K562 (cell line): Measurements from ENCODE around the gene SLAMF9. TPM values are rescaled to one million over a fixed set of nuclear protein-coding genes. Genes with fewer than 3 reads are reported as not detected.

Source experiments
- ATAC-seq: fragments of 200-7000 bp; cut with Tn5 transposase; 3 replicates; pipeline ENCODE4 v1.9.1; 2020; ENCODE audit warnings: moderate library complexity
- BruUV-seq: library from RNA; stranded (reverse); fragments of 400-500 nt; replicated peaks from 2 replicates; lab custom pipeline; 2021; lab: Mats Ljungman, UMichigan
- CTCF ChIA-PET: fragments of 300-600 bp; formaldehyde crosslinking; extraction: SDS; loops from one replicate; lab custom pipeline; 2021; ENCODE audit warnings: low intra/inter-chr PET ratio; lab: Yijun Ruan, JAX
- POLR2A ChIA-PET: fragments of 300-600, 350-650 bp; sonication (Branson Sonifier 250); formaldehyde crosslinking; extraction: SDS; loops from one replicate; lab custom pipeline; 2021; ENCODE audit warnings: antibody characterized with exemption, inconsistent platforms; lab: Yijun Ruan, JAX
- DNase-seq, 4 experiments: peaks; one replicate each; pipeline versions ENCODE4 v3.0.0 to v3.0.0-alpha.2; 2011 to 2018; ENCODE audit warnings: low spot score in 3 of 4, mixed read lengths in 3 of 4; ENCODE audit errors: extremely low read depth in 1 of 4
- FAIRE-seq: peaks from 2 replicates; lab custom pipeline; 2011; peaks lifted over from hg19 to GRCh38; lab: Jason Lieb, UNC
- H2AFZ ChIP-seq: 2 replicates; pipeline ENCODE4 v1.6.0; 2011; ENCODE audit warnings: low read depth, low read length, control low read depth, inconsistent platforms
- H3K27ac ChIP-seq: fragments of 200-600 bp; 3 replicates; pipeline ENCODE4 v1.8.0; 2011; ENCODE audit warnings: low read depth, mild to moderate bottlenecking, control low read depth, inconsistent platforms, low read length, moderate library complexity, mixed read lengths; ENCODE audit errors: extremely low read depth
- H3K27me3 ChIP-seq, 2 experiments: fragments of 300-600 bp in 1 of 2; 2 replicates in 1 of 2; 3 replicates in 1 of 2; pipeline versions ENCODE4 v1.6.0 to v1.8.0; 2011; ENCODE audit warnings: inconsistent platforms in 2 of 2, low read length in 2 of 2, mild to moderate bottlenecking in 1 of 2, mixed read lengths in 1 of 2, moderate library complexity in 1 of 2; ENCODE audit not compliant: control insufficient read depth in 2 of 2, insufficient read depth in 2 of 2
- H3K36me3 ChIP-seq: fragments of 300-600 bp; 3 replicates; pipeline ENCODE4 v1.8.0; 2011; ENCODE audit warnings: mild to moderate bottlenecking, low read length, inconsistent platforms; ENCODE audit not compliant: control insufficient read depth, insufficient read depth
- H3K4me1 ChIP-seq, 2 experiments: fragments of 200-600 bp in 1 of 2; replicated peaks in 1 of 2; 2 replicates in 1 of 2; 3 replicates in 1 of 2; pipeline versions ENCODE4 v1.5.1 to v1.8.0; 2011; ENCODE audit warnings: inconsistent platforms in 2 of 2, low read length in 2 of 2, mild to moderate bottlenecking in 1 of 2, mixed read lengths in 1 of 2, moderate library complexity in 1 of 2; ENCODE audit not compliant: control insufficient read depth in 2 of 2, insufficient read depth in 2 of 2
- H3K4me2 ChIP-seq: 2 replicates; pipeline ENCODE4 v1.6.1; 2011; ENCODE audit warnings: low read length, control low read depth, inconsistent platforms, mixed read lengths; ENCODE audit not compliant: insufficient read depth
- H3K4me3 ChIP-seq: fragments of 200-600 bp; sonication (generic), shearing (Covaris generic); 2 replicates; pipeline ENCODE4 v1.5.1; 2016; ENCODE audit warnings: control low read depth, inconsistent platforms
- H3K79me2 ChIP-seq: fragments of 200-600 bp; 3 replicates; pipeline ENCODE4 v1.8.0; 2011; ENCODE audit warnings: low read length, inconsistent platforms; ENCODE audit not compliant: control insufficient read depth, insufficient read depth
- H3K9ac ChIP-seq, 2 experiments: 2 replicates each; pipeline versions ENCODE4 v1.6.0 to v1.6.1; 2011; ENCODE audit warnings: low read depth in 2 of 2, low read length in 2 of 2, control low read depth in 1 of 2, inconsistent platforms in 1 of 2, mild to moderate bottlenecking in 1 of 2, mixed read lengths in 1 of 2; ENCODE audit not compliant: insufficient read depth in 1 of 2
- H3K9me1 ChIP-seq: one replicate; pipeline ENCODE4 v1.6.0; 2011; ENCODE audit warnings: inconsistent platforms, mild to moderate bottlenecking, low read length, moderate library complexity; ENCODE audit not compliant: control insufficient read depth, insufficient read depth
- H3K9me3 ChIP-seq: replicated peaks from 2 replicates; pipeline ENCODE4 v1.5.1; 2011; ENCODE audit warnings: low read depth, low read length, inconsistent platforms; ENCODE audit not compliant: control insufficient read depth, insufficient read depth
- H4K20me1 ChIP-seq: replicated peaks from 2 replicates; pipeline ENCODE4 v1.6.1; 2011; ENCODE audit warnings: low read length, inconsistent platforms, mixed read lengths; ENCODE audit not compliant: control insufficient read depth, insufficient read depth
- CBX3 ChIP-seq, 2 experiments: IDR thresholded peaks; 1 replicate in 1 of 2; 2 replicates in 1 of 2; pipeline ENCODE4 v1.6.1; 2012; ENCODE audit warnings: inconsistent platforms in 2 of 2, low read length in 2 of 2, borderline replicate concordance in 1 of 2, control low read depth in 1 of 2
- FOXJ2 ChIP-seq: fragments of 200-800 bp; sonication (Bioruptor generic); IDR thresholded peaks from 2 replicates; pipeline ENCODE4 v1.6.1; 2016; ENCODE audit warnings: missing genetic modification characterization, missing compliant biosample characterization
- JUND ChIP-seq, 2 experiments: IDR thresholded peaks; 2 replicates in 1 of 2; 3 replicates in 1 of 2; pipeline ENCODE4 v1.6.1; 2011; ENCODE audit warnings: borderline replicate concordance in 2 of 2, low read depth in 2 of 2, low read length in 2 of 2, improper control_type of control experiment in 1 of 2, missing biosample characterization in 1 of 2, missing genetic modification characterization in 1 of 2, missing genetic modification reagents in 1 of 2
- NR2C1 ChIP-seq, 2 experiments: fragments of 450-650 bp; IDR thresholded peaks; 2 replicates each; pipeline ENCODE4 v1.6.1; 2017; ENCODE audit warnings: mild to moderate bottlenecking in 2 of 2, antibody characterized with exemption in 1 of 2, inconsistent platforms in 1 of 2, missing compliant biosample characterization in 1 of 2, missing genetic modification characterization in 1 of 2
- POLR2AphosphoS5 ChIP-seq: IDR thresholded peaks from 2 replicates; pipeline ENCODE4 v1.6.1; 2011; ENCODE audit warnings: mild to moderate bottlenecking, low read depth, low read length, moderate library complexity; ENCODE audit not compliant: control insufficient read depth, insufficient read depth
- POLR2G ChIP-seq: fragments of 200-400 bp; formaldehyde crosslinking; IDR thresholded peaks from 2 replicates; pipeline ENCODE4 v1.6.1; 2017; ENCODE audit warnings: low read depth, mild to moderate bottlenecking, antibody characterized with exemption, low read length, moderate library complexity
- RNF2 ChIP-seq: sonication (generic); IDR thresholded peaks from 2 replicates; pipeline ENCODE4 v1.6.1; 2016
- SMAD4 ChIP-seq: fragments of 250-450 bp; sonication (Bioruptor Pico); conservative IDR thresholded peaks from 2 replicates; pipeline ENCODE4 v1.8.0; 2021; ENCODE audit warnings: inconsistent platforms, mild to moderate bottlenecking, moderate library complexity
- SNRNP70 ChIP-seq: fragments of 200-400 bp; formaldehyde crosslinking; optimal IDR thresholded peaks from 2 replicates; pipeline ENCODE3; 2017; ENCODE audit warnings: low read depth, low read length
- TBL1XR1 ChIP-seq, 2 experiments: IDR thresholded peaks; 2 replicates each; pipeline ENCODE4 v1.6.1; 2012; ENCODE audit warnings: improper control_type of control experiment in 2 of 2, low read length in 2 of 2, mild to moderate bottlenecking in 1 of 2
- TEAD4 ChIP-seq, 2 experiments: sonication (generic) in 1 of 2; formaldehyde crosslinking in 1 of 2; IDR thresholded peaks; 2 replicates each; pipeline versions ENCODE4 v1.6.1 to v1.8.0; 2012 to 2022; ENCODE audit warnings: borderline replicate concordance in 1 of 2, inconsistent platforms in 1 of 2, low read length in 1 of 2, mild to moderate bottlenecking in 1 of 2, missing genetic modification reagents in 1 of 2
- YY1 ChIP-seq, 3 experiments: IDR thresholded peaks; 2 replicates each; pipeline ENCODE4 v1.6.1; 2011; ENCODE audit warnings: low read length in 2 of 3, mild to moderate bottlenecking in 2 of 3, moderate library complexity in 2 of 3, borderline replicate concordance in 1 of 3, control low read depth in 1 of 3, low read depth in 1 of 3; ENCODE audit not compliant: insufficient read depth in 3 of 3, insufficient replicate concordance in 2 of 3, control insufficient read depth in 1 of 3, insufficient read length in 1 of 3; ENCODE audit errors: extremely low read depth in 1 of 3
- ZC3H8 ChIP-seq: fragments of 450-650 bp; IDR thresholded peaks from 2 replicates; pipeline ENCODE4 v1.6.1; 2017
- ZNF79 ChIP-seq: fragments of 250-450 bp; sonication (Bioruptor Pico); IDR thresholded peaks from 2 replicates; pipeline ENCODE4 v1.4.0; 2020; ENCODE audit warnings: low read depth, mild to moderate bottlenecking, moderate library complexity
- ZZZ3 ChIP-seq: fragments of 450-650 bp; IDR thresholded peaks from 2 replicates; pipeline ENCODE4 v1.6.1; 2016; ENCODE audit warnings: antibody characterized with exemption, mild to moderate bottlenecking, moderate library complexity
- WGBS: fragments of 100-300 bp; shearing (Covaris generic); methylation state at CpG from one replicate; pipeline ENCODE4 v1.1.6; 2016; ENCODE audit warnings: low coverage, mixed read lengths; ENCODE audit not compliant: insufficient coverage; ENCODE audit errors: missing lambda C conversion rate; 5-methylcytosine and 5-hydroxymethylcytosine counted together
- in situ Hi-C: fragments of 300-500 bp; cut with MboI; formaldehyde crosslinking; loops from 4 replicates; pipeline ENCODE4 v1.15.0; 2018; ENCODE audit warnings: inconsistent platforms, mixed read lengths
- intact Hi-C: fragments of 100-400 bp; cut with micrococcal nuclease; formaldehyde crosslinking; loops from 2 replicates; pipeline ENCODE4 v1.14.2; 2022
- polyA plus RNA-seq, 8 experiments: library from polyadenylated mRNA; depleted of rRNA in 4 of 8; stranded (reverse) in 5 of 8; unstranded in 3 of 8; fragments of >200 nt; fragmentation: Nextera tagmentation in 2 of 8; fragmentation: Illumina TruSeq in 1 of 8; extraction: Ambion mirVana in 2 of 8; extraction: Trizol in 1 of 8; gene quantifications; 2 replicates each; pipeline versions ENCODE4 v1.2.1 to v1.2.3, GENCODE V29; 2011 to 2014; ENCODE audit warnings: inconsistent platforms in 1 of 8, missing spikeins in 1 of 8
- total RNA-seq, 7 experiments: library from RNA; depleted of rRNA in 6 of 7; stranded (reverse); fragments of >200 nt in 6 of 7; fragmentation: Illumina TruSeq in 2 of 7; extraction: Trizol in 2 of 7; gene quantifications; 2 replicates each; pipeline versions ENCODE4 v1.2.1 to v1.2.3, GENCODE V29; 2011 to 2021; ENCODE audit warnings: low replicate concordance in 1 of 7
- TF ChIP-seq, protein P1 (sequence below): sonication (generic); formaldehyde crosslinking; IDR thresholded peaks from 2 replicates; pipeline ENCODE4 v1.8.1; 2023; ENCODE audit warnings: mild to moderate bottlenecking, missing genetic modification reagents

SLAMF9 gene
- total and polyA plus RNA-seq, 9 of the 15 experiments (the other 6 are each of a cell fraction or from before 2014, with no cell fraction given): 0.13 to 0.21 TPM; not detected in 7

DNA sequence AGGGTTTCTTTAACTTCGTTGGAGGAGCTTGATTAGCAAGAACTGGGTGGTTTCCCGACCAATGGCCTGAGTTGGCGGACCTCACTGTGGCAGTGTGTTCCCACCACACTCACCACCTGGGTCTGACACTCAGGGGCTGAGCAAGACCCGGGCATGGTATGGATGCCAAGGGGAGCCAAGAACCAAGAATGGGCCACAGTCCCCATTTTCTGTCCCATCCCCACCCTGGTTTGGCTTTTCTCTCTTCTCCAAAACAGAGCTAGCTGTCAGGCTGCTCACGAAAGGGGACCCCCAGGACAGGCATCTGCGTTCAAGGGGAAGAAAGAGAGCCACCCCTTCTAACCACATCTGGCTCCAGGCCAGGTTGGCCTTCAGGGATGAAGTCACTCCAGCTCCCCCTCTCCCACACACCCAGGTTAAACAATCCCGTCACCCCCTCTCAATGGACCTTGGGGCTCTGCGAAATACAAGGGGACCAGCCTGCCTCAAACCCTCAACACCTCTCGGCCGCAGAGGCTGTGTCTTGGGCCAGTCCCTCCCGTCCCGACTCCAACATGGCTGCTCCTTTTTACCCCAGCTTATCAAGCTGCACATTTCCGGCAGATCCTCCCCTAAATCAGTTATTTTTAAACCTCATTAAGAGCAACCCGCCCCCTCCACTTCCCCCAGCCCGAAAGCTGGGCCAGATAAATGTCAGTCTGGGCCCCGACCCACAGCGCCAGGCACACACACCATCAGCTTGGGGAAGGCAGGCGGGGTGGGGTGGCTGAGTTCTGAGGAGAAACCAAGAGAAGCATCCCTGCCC lies 32.1 kb downstream of the SLAMF9 start:
- CTCF ChIA-PET: no interaction called here
- H3K36me3 ChIP-seq: peaks cover 61% of the 10 kb centered on the region
- H3K4me2 ChIP-seq: peak overlapping the region; percentile 94
- peak overlapping the region; percentile 100 for H3K27ac ChIP-seq
- peak; percentile 48 for FAIRE-seq
- 13% methylated on average over 17 of the region's 18 CpGs for WGBS
- peaks cover 12% of the 10 kb centered on the region for H3K9me1 ChIP-seq
- DNase-seq: peak; percentile 52 to 83 (median 67)
- H3K4me3 ChIP-seq: peak overlapping the region; percentile 72
- H3K79me2 ChIP-seq: peaks cover 62% of the 10 kb centered on the region
- H3K9ac ChIP-seq: peak overlapping the region; percentile 93 to 99
- intact Hi-C loops (loop anchor here (10.0 kb wide), 2 partner anchors 87 to 343 kb away; partner anchors contain the start of gene DCAF8), in situ Hi-C loops (no loop called here)
- H3K4me1 ChIP-seq: peaks cover 24 to 48% of the 10 kb centered on the region in 2 experiments
- H4K20me1 ChIP-seq: peaks cover 39% of the 10 kb centered on the region; the same call in 1 of the 2 replicates
- H3K27me3 ChIP-seq: no peaks in the 10 kb centered on the region
- POLR2A ChIA-PET: interaction anchor here (0.6 to 4.2 kb wide), 9 partner anchors 6 to 492 kb away, joined by 3 to 35 read pairs (median 4); no protein-coding TSS in a partner anchor
- TSS peak; percentile 14 for BruUV-seq
- no peaks in the 10 kb centered on the region for H3K9me3 ChIP-seq
- peak; percentile 2 for ATAC-seq
- no peak overlapping the region for H2AFZ ChIP-seq
- TF ChIP-seq FOXJ2 (tag) (no peak), JUND (IDR thresholded peaks at IDR 0.05; ENCODE audit: borderline replicate concordance, low read depth, low read length) (peak; percentile 22; the same call in 1 of the 2 replicates), JUND (tag; IDR thresholded peaks at IDR 0.05; ENCODE audit: borderline replicate concordance, low read depth, low read length) (peak; percentile 41; the same call in 1 of the 3 replicates), YY1 (IDR thresholded peaks at IDR 0.05; ENCODE audit: borderline replicate concordance in 1 of 3, control insufficient read depth in 1 of 3, extremely low read depth in 1 of 3, insufficient read depth in 3 of 3, insufficient read length in 1 of 3, insufficient replicate concordance in 2 of 3, low read depth in 1 of 3, low read length in 2 of 3) (peak in 2 of 3 experiments; percentile 82 to 90), RNF2 (no peak), SMAD4 (peak; percentile 47; the same call in 1 of the 2 replicates), ZNF79 (CRISPR knock-in tag) (no peak), NR2C1 (IDR thresholded peaks at IDR 0.05) (no peak), NR2C1 (tag; IDR thresholded peaks at IDR 0.05) (no peak), SNRNP70 (no peak), TEAD4 (IDR thresholded peaks at IDR 0.05; ENCODE audit: low read length) (peak; percentile 66), TEAD4 (CRISPR knock-in tag; IDR thresholded peaks at IDR 0.05; ENCODE audit: borderline replicate concordance) (no peak), POLR2AphosphoS5 (0 out of 2 replicates have a peak, but pooled peaks have one; percentile 64), TBL1XR1 (IDR thresholded peaks at IDR 0.05; ENCODE audit: low read length in 2 of 2) (peak in 1 of 2 experiments; percentile 74; a peak in 2 of 4 replicates), CBX3 (IDR thresholded peaks at IDR 0.05; ENCODE audit: borderline replicate concordance in 1 of 2, low read length in 2 of 2) (no peak), POLR2G (peak; percentile 58), ZZZ3 (no peak), ZC3H8 (no peak)
- TF ChIP-seq, protein P1, sequence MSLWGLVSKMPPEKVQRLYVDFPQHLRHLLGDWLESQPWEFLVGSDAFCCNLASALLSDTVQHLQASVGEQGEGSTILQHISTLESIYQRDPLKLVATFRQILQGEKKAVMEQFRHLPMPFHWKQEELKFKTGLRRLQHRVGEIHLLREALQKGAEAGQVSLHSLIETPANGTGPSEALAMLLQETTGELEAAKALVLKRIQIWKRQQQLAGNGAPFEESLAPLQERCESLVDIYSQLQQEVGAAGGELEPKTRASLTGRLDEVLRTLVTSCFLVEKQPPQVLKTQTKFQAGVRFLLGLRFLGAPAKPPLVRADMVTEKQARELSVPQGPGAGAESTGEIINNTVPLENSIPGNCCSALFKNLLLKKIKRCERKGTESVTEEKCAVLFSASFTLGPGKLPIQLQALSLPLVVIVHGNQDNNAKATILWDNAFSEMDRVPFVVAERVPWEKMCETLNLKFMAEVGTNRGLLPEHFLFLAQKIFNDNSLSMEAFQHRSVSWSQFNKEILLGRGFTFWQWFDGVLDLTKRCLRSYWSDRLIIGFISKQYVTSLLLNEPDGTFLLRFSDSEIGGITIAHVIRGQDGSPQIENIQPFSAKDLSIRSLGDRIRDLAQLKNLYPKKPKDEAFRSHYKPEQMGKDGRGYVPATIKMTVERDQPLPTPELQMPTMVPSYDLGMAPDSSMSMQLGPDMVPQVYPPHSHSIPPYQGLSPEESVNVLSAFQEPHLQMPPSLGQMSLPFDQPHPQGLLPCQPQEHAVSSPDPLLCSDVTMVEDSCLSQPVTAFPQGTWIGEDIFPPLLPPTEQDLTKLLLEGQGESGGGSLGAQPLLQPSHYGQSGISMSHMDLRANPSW (CRISPR knock-in tag): peak; percentile 36; the same call in 1 of the 2 replicates
